Activated T-cell treated with anti-CD3 and anti-CD28 coated beads, Interleukin-2, amount 50 U/mL, for 4 hours (primary cell): ENCODE data around the gene TFB1M. TPM values are rescaled to one million over a fixed set of nuclear protein-coding genes. Genes with fewer than 3 reads are reported as not detected.

Source experiments
- ATAC-seq, 2 donors: fragments of 200-7000 bp; cut with Tn5 transposase; one replicate each; pipeline ENCODE4 v1.10.0; 2021
- DNase-seq: peaks from one replicate; pipeline ENCODE4 v3.0.0-alpha.2; 2020
- H3K27me3 Mint-ChIP-seq: one replicate; pipeline ENCODE4 v1.8.0; 2021; ENCODE audit warnings: low read depth, mixed read lengths
- H3K36me3 Mint-ChIP-seq: one replicate; pipeline ENCODE4 v1.8.0; 2022; ENCODE audit warnings: mixed read lengths; ENCODE audit not compliant: insufficient read depth
- H3K4me1 Mint-ChIP-seq: one replicate; pipeline ENCODE4 v1.8.0; 2021; ENCODE audit warnings: low read depth, mixed read lengths
- H3K4me3 Mint-ChIP-seq: one replicate; pipeline ENCODE4 v1.8.0; 2021; ENCODE audit warnings: mild to moderate bottlenecking, moderate library complexity, mixed read lengths
- H3K9me3 Mint-ChIP-seq: one replicate; pipeline ENCODE4 v1.8.0; 2021; ENCODE audit warnings: mixed read lengths
- total RNA-seq, 3 donors: library from RNA; stranded (reverse); gene quantifications; one replicate each; pipeline ENCODE4 v1.2.1, GENCODE V29; 2021

TFB1M gene
- total RNA-seq, 3 donors from 2014 or later: 21.8 to 41.7 (median 27.4) TPM

GRCh38 chr6:155216312-155217046 is 97.8 kb downstream of the TFB1M start:
- H3K4me1 Mint-ChIP-seq: no peaks in the 10 kb centered on the region
- ATAC-seq (no peak), DNase-seq (no peak)
- no peaks in the 10 kb centered on the region for H3K9me3 Mint-ChIP-seq
- peaks cover 5% of the 10 kb centered on the region for H3K27me3 Mint-ChIP-seq
- no peak overlapping the region for H3K4me3 Mint-ChIP-seq
- H3K36me3 Mint-ChIP-seq: peaks cover 1% of the 10 kb centered on the region

- Mint-ChIP-seq H3K27me3 (peaks cover 5% of the 10 kb centered on the region), H3K4me3 (no peak overlapping the region), H3K9me3 (no peaks in the 10 kb centered on the region), H3K4me1 (no peaks in the 10 kb centered on the region), H3K36me3 (peaks cover 1% of the 10 kb centered on the region)
- DNase-seq (no peak), ATAC-seq (no peak)
These were observed 98.4 kb downstream of the TFB1M start for GRCh38 chr6:155215906-155216305.

- Mint-ChIP-seq H3K4me3 (no peak overlapping the region), H3K27me3 (no peaks in the 10 kb centered on the region), H3K36me3 (peaks cover 1% of the 10 kb centered on the region), H3K4me1 (no peaks in the 10 kb centered on the region), H3K9me3 (no peaks in the 10 kb centered on the region)
- DNase-seq (no peak), ATAC-seq (no peak)
These were observed 100.5 kb downstream of the TFB1M start for GRCh38 chr6:155213611-155214372.

- no peak for DNase-seq
- ATAC-seq: no peak
- peaks cover 1% of the 10 kb centered on the region for H3K36me3 Mint-ChIP-seq
- H3K4me1 Mint-ChIP-seq: no peaks in the 10 kb centered on the region
- no peaks in the 10 kb centered on the region for H3K27me3 Mint-ChIP-seq
- H3K4me3 Mint-ChIP-seq: no peak overlapping the region
- H3K9me3 Mint-ChIP-seq: no peaks in the 10 kb centered on the region
These were observed 101.5 kb downstream of the TFB1M start for GRCh38 chr6:155212616-155213380.

- peaks cover 1% of the 10 kb centered on the region for H3K36me3 Mint-ChIP-seq
- H3K27me3 Mint-ChIP-seq: no peaks in the 10 kb centered on the region
- H3K9me3 Mint-ChIP-seq: no peaks in the 10 kb centered on the region
- H3K4me3 Mint-ChIP-seq: no peak overlapping the region
- no peak for ATAC-seq
- no peak for DNase-seq
- H3K4me1 Mint-ChIP-seq: no peaks in the 10 kb centered on the region
These were observed 102.2 kb downstream of the TFB1M start for GRCh38 chr6:155212106-155212505.

- no peaks in the 10 kb centered on the region for H3K27me3 Mint-ChIP-seq
- DNase-seq: no peak
- no peaks in the 10 kb centered on the region for H3K9me3 Mint-ChIP-seq
- H3K4me3 Mint-ChIP-seq: no peak overlapping the region
- H3K36me3 Mint-ChIP-seq: peaks cover 1% of the 10 kb centered on the region
- ATAC-seq: peak in 1 of 2 donors; percentile 18
- H3K4me1 Mint-ChIP-seq: no peaks in the 10 kb centered on the region
These were observed 107.1 kb downstream of the TFB1M start for GRCh38 chr6:155207223-155207622.

Other genes with a start within 250 kb of the TFB1M start
- not detected for gene CLDN20, start 50.5 kb downstream of the TFB1M start, total RNA-seq
- not detected for gene NOX3, start 141.4 kb upstream of the TFB1M start, total RNA-seq